Fibroblast of skin of scalp (primary cell): ENCODE measurements around the gene NUFIP2.
"Not testable (repeated sequence)": the region's sequence is repeated elsewhere in the genome, so short reads cannot be mapped to it uniquely, and the experiment has no call there.

Source experiments
- DNase-seq: peaks from one replicate; pipeline ENCODE4 v3.0.0-alpha.2; 2013

Gene NUFIP2

DNA sequence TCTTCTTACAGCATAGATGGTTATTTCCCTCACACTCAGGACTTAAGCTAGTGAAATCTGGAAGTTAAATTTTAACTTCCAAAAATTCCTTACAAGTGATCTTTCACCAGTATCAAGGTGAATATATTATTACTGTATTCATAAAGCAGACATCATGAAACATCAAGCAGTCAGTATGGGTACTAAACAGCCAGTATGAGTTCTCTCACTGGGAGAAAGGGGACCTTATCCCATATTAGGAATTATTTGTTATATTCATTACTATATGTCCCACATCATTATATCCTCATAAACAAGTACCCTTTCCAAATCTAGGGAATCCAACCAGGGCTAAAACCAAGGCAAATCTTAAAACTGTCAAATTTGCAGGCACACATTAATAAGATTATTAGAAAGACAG, 15.3 kb downstream of the NUFIP2 start:
- no peak for DNase-seq

- no peak for DNase-seq
Measured at GRCh38 chr17:29273924-29274323, 20.0 kb downstream of the NUFIP2 start.

GRCh38 chr17:29271980-29272379, 22.0 kb downstream of the NUFIP2 start:
- not testable (repeated sequence) for DNase-seq

DNA sequence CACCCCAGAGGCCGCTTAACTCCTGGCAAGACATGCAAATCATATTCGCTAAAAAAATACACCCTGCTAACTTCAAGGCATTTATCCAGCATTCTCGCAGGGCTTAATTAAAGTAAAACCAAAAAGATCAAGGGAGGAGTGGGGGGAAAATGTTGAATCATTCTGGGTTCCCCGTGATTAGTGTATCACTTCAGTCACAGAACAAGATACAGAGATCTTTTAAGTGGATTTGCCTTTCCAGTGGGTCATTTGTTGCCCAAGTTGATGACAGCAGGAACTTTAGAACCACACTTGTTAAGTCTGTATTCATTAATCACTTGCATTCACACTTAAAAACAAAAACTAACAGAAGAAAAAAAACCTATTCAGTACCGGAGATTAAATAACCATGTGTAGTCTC, 30.0 kb downstream of the NUFIP2 start:
- no peak for DNase-seq

GRCh38 chr17:29257756-29258155, 36.2 kb downstream of the NUFIP2 start:
- DNase-seq: no peak

GRCh38 chr17:29256735-29257466, 37.0 kb downstream of the NUFIP2 start:
- peak; percentile 67 for DNase-seq

DNA sequence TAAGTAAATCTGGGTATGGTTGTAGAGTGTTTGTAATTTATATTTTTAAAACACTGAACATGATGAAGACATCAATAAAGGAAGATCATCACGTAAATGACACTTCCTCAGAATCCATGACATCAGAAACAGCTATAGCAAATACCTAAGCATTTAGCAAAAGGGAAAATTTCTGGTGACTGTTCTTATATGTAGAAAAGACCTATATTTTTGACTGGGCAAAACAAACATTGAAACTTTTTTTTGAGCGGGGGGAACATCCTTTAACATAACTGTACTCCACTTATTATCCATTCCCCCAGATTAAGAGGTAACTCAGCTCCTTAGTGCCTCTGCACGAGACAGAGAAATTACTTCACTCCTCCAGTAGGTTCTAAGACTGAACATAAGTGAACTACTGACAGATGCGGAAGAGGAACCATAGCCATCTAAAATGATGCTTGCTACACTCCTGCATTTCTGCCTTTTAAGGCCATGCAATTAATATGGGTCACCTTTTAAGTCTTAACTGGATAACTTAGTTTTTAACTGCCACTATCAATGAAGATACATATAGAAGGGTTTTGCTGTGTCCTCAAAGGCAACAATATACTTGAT, 37.9 kb downstream of the NUFIP2 start:
- DNase-seq: no peak

GRCh38 chr17:29253037-29253436, 40.9 kb downstream of the NUFIP2 start:
- DNase-seq: no peak

- peak; percentile 59 for DNase-seq
Measured at GRCh38 chr17:29252101-29252791, 41.7 kb downstream of the NUFIP2 start.

DNA sequence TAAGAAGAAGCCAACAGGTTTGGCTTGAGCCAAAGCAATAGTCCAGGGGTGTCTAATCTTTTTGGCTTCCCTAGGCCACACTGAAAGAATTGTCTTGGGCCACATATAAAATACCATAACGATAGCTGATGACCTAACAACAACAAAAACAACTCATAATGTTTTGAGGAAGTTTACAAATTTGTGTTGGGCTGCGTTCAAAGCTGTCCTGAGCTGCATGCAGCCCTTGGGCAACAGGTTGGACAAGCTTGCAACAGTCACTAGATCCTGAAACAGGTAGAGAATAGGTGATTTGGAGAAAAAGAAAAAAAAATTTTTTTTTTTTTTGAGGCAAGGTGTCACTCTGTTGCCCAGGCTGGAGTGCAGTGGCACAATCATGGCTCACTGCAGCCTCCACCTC, 42.8 kb downstream of the NUFIP2 start:
- no peak for DNase-seq

DNA sequence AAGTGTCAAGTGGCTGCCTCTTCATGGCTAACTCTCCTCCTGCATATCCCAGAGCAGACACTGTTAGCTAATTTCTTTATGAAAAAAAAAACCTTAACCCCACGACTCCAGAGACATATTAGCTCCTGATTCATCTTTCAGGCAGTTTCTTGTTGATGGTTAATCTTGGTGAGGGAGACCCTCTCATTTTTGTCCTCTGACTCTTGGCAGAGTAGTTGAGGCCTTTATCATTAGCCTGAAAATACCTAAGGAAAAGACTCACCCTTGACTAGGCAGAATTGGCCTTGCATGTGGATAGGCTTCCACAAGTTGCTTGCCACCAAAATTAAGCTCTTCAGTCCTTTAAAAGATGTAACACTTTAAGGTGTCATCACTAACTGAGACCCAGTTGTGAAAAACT, 43.3 kb downstream of the NUFIP2 start:
- DNase-seq: peak; percentile 89

GRCh38 chr17:29248845-29249244, 45.1 kb downstream of the NUFIP2 start:
- DNase-seq: no peak

DNA sequence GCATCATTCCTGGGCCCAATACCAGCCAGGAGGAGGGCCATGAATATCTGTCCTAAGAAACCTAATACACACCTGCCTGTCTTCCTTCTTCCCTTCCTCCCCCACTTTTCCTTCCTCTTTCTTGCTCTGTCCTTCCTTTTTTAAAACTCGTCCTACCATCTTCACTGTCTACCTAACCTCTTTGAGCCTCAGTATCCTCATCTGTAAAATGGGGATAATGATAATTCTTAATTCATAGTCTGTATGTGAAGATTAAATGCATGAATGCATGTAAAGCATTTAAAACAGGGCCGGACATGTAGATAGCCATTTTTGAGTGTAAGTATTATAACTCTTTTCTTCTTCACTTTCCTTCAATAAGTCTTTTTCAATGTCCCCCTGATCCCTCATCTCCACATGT, 46.7 kb downstream of the NUFIP2 start:
- no peak for DNase-seq

GRCh38 chr17:29246628-29247027, 47.3 kb downstream of the NUFIP2 start, which contains the start of gene CRYBA1:
Gene CRYBA1 (plus strand): TSS chr17:29246859. CDS start chr17:29246864, 5 bp downstream.
- DNase-seq: no peak

DNA sequence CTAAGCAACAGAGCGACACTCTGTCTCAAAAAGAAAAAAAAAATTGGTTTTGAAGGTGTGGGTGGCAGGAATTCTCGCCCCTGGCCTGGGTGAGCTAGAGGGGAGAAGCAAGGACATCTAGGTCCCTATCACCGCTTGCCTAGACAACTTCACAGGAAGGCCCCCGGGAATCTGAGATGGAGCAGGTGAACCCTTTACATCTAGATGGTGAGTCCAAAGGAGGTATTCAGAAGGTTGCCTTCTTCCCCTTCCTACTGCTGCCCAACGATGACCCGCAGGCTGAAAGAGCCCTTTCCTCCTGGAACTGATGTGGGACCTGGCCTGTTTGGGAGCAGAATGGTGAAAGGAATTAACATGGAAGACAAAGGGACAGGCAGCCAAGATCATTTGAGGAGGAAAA, 48.5 kb downstream of the NUFIP2 start:
- no peak for DNase-seq

DNA sequence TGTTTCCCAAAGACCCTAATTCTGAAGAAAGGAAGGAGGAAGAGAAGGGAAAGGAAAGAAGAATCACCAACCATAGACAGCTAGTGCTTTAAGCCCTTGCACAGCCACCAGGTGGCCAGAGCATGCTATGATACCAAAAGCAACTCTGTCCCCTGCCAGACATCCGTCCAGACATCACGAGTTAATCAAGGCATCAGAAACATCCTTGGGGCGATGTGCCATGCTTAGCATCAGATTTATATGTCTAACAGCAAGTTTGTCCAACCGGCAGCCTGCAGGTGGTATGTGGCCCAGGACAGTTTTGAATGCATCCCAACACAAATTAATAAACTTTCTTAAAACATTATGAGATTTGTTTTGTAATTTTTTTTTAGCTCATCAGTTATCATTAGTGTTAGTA, 50.2 kb downstream of the NUFIP2 start:
- DNase-seq: peak; percentile 65

- no peak for DNase-seq
Measured at GRCh38 chr17:29242790-29243189, 51.2 kb downstream of the NUFIP2 start.

DNA sequence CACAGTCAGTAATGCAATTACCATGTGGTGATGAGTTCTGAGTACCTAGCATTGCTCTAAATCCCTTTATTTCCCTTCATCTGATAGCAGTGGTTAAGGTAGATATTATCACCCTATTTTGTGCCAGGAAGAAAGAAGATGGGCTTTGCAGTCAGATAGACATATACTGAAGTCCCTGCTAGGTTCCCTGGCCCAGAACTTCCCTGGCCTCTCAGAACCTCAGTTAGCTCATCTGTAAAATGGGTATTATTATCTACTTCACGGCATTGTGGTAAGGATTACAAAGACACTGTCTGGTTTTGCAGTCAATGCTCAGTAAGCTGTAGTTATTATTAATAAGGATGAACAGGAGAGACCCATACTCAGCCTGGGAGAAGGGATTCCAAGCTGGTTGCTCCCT, 51.9 kb downstream of the NUFIP2 start:
- no peak for DNase-seq

DNA sequence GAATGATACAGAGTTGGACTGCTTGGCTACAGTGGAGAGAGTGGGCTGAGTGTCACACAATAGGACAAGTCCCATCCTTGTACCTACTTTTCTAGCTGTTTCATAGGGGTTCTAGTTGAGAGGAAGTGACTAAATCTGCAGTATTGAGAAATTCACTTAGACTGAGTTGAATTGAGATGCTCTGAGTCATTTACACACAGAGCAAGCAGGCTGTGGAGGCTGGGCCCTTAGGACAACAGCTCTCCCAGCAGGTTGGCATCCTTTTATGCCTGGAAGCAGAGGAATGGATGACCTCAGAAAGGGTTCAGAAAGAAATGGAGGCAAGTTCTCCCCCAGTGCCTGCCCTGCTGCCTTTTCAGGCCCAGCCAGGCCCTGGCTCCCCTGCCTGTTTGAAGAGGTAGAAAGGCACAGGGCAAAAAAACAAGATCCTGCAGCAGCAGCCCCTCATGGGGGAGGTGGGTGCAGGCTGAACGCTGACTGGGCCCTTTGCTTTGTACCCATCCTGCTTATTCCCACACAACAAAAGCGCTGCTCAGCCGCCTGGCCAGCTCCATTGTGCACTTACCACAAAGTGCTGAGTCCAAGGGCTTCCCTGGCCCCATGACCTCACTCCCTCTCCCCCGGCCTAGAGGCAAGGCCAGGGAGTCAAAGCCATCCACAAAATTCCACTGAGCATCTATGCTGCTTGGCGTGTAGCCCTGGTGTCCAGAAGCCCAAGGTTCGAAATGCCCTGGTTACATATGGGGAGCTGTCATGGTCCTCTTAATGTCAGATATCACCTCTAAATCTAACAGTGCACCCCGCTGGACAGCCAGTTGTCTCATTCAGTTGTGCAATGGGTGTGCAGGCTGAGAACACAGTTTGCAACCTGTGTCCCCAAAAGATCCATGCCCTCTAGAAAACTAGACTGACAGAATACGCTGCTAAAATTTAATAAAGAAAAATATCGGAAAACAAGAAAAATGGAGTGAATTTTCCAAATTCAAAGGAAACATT, 52.7 kb downstream of the NUFIP2 start:
- DNase-seq: peak; percentile 97

DNA sequence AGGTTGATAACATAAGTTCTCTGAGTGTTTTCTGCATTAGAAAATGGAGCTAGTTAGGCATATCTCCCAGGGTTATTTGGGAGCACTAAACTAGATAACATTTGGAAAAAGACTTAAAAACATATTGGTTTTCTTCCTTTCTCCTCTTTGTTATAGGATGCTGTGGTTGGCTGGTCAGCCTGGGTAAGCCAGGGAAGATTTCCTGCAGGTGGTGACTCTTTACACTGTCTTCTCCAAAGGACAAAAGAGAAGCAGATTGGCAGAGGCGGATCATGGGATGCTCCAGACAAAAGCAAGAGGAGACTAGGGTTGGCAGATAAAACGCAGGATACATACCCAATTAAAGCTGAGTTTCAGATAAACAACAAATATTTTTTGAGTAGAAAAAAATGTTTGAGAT, 53.5 kb downstream of the NUFIP2 start:
- no peak for DNase-seq

DNA sequence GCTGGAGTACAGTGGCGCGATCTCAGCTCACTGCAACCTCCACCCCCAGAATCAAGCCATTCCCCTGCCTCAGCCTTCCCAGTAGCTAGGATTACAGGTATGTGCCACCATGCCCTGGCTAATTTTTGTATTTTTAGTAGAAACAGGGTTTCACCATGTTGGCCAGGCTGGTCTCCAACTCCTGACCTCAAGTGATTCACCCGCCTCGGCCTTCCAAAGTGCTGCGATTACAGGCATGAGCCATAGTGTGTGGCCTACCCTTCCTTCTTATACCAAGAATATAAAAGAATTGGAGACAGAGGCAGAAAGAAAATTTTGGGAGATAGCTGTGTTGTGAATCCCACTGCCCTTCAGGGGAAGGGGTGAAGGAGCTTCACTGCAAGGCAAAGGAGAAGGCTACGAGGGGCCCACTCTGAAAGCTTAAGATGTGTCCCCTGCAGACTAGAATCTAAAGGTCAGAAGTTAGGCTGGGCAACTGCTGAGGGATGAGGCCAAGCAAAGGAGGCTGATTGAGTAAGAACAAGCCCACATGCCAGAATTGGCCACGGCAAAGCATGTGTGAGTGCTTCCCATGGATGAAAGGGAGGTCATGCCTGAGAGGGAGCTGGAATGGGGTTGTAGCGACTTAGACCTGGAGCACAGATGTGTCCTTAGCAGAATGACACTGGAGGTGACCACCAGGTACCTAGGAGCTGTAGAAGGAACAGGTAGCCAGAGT, 55.7 kb downstream of the NUFIP2 start:
- DNase-seq: peak; percentile 27
